Pancreas (tissue), 10 donors: ENCODE measurements around the gene EIF1B. TPM values are rescaled to one million over a fixed set of nuclear protein-coding genes. Genes with fewer than 3 reads are reported as not detected.

Experiments
- ATAC-seq, 4 donors: fragments of 200-7000 bp; cut with Tn5 transposase; one replicate each; pipeline versions ENCODE4 v1.8.0 to v1.9.1; 2020; ENCODE audit warnings: mild to moderate bottlenecking in 4 of 4, moderate library complexity in 4 of 4
- DNase-seq, 6 donors: peaks; one replicate each; pipeline ENCODE4 v3.0.0-alpha.2; 2020
- FAIRE-seq: peaks from 2 replicates; lab custom pipeline; 2012; peaks lifted over from hg19 to GRCh38; lab: Jason Lieb, UNC
- H3K27ac ChIP-seq, 4 donors: fragments of 200-600 bp; sonication (generic); 1 replicate in 3 of 4; 2 replicates in 1 of 4; pipeline versions ENCODE4 v1.5.0 to v1.8.0; 2020
- H3K27me3 ChIP-seq, 4 donors: fragments of 200-600 bp; one replicate each; pipeline ENCODE4 v1.8.0; 2021
- H3K36me3 ChIP-seq, 3 donors: fragments of 200-600 bp; sonication (generic) in 1 of 3; one replicate each; pipeline versions ENCODE4 v1.5.0 to v1.8.0; 2020 to 2021
- H3K4me1 ChIP-seq, 3 donors: fragments of 200-600 bp; one replicate each; pipeline ENCODE4 v1.8.0; 2021
- H3K4me3 ChIP-seq, 4 donors: fragments of 200-600 bp; sonication (generic) in 2 of 4; one replicate each; pipeline versions ENCODE4 v1.5.0 to v1.8.0; 2020 to 2021
- H3K9me3 ChIP-seq, 4 donors: fragments of 200-600 bp; one replicate each; pipeline ENCODE4 v1.8.0; 2021
- CTCF ChIP-seq, 4 donors: fragments of 200-600 bp; sonication (generic) in 3 of 4; IDR thresholded peaks; one replicate each; pipeline versions ENCODE4 v1.5.0 to v1.8.0; 2021; ENCODE audit warnings: antibody characterized with exemption in 4 of 4
- WGBS, 2 donors: extraction: QIAGEN DNeasy Blood & Tissue Kit; methylation state at CpG; one replicate each; pipeline ENCODE4 v1.1.7; 2013; 5-methylcytosine and 5-hydroxymethylcytosine counted together
- intact Hi-C, 3 donors: fragments of 100-400 bp; cut with DNase I; formaldehyde crosslinking; loops; one replicate each; pipeline versions ENCODE4 v1.11.1 to v1.14.2; 2022
- polyA plus RNA-seq, 2 donors: library from polyadenylated mRNA; stranded (reverse); fragments of 200-250 nt; gene quantifications; one replicate each; pipeline ENCODE4 v1.2.3, GENCODE V29; 2013
- total RNA-seq, 6 donors: library from RNA; stranded (reverse); fragmentation: NEBNext Ultra II Directional in 4 of 6; extraction: Animal tissue kit (Norgen Biotek cat#: 25700) in 4 of 6; gene quantifications; one replicate each; pipeline versions ENCODE4 v1.2.1 to v1.2.4, GENCODE V29; 2021 to 2023
- donor health status: healthy with polysubstance abuse.
- donor health status: DM: no; HTN: no; CAD: no; lungs with moderate emphysema.
- donor health status: DM: no; HTN: no; CAD: no.
- donor health status: control.
- donor health status: control.
- donor health status: Bipolar disorder and iron deficiency.
- donor health status: DM: yes; HTN: yes; CAD: no.
- donor health status: DM: no; HTN: no; CAD: no.
- donor health status: DM: no; HTN: no; CAD: no.
- donor health status: DM: yes; HTN: yes; CAD: no.

Gene EIF1B
- total RNA-seq (10 to 100 TPM; 18.2 to 26.1 (median 20.5) TPM), polyA plus RNA-seq (10 to 100 TPM; 19.4 to 64.3 TPM)

GRCh38 chr3:40309418-40309924 is at the start of gene EIF1B:
EIF1B (plus strand) TSS chr3:40309707; CDS start chr3:40309942, 235 bp downstream.
- peak; percentile 84 to 92 (median 89) for TF ChIP-seq CTCF (IDR thresholded peaks at IDR 0.05)
- Histone ChIP-seq H3K4me3 (peak within 1 kb of the TSS; percentile 73 to 98 (median 90)), H3K4me1 (peaks cover 10 to 19% (median 13%) of the 10 kb centered on the region in 3 donors), H3K27me3 (no peaks in the 10 kb centered on the region), H3K9me3 (no peaks in the 10 kb centered on the region), H3K36me3 (peaks cover 0 to 16% (median 0%) of the 10 kb centered on the region in 3 donors), H3K27ac (peak within 1 kb of the TSS; percentile 73 to 95 (median 88))
- peak; percentile 97 to 100 (median 98) for DNase-seq
- ATAC-seq: peak; percentile 94 to 98 (median 96)
- intact Hi-C loops: no loop called here
- peak; percentile 75 for FAIRE-seq
- 0 to 1% methylated on average over 49 to 50 of the region's 50 CpGs for WGBS, 2 donors

- H3K9me3 ChIP-seq: no peaks in the 10 kb centered on the region
- H3K27ac ChIP-seq: no peak overlapping the region
- FAIRE-seq: no peak
- intact Hi-C loops: no loop called here
- H3K4me1 ChIP-seq: no peaks in the 10 kb centered on the region
- H3K4me3 ChIP-seq: no peak overlapping the region
- ATAC-seq: no peak
- no peaks in the 10 kb centered on the region for H3K27me3 ChIP-seq
- DNase-seq: no peak
- no peak for TF ChIP-seq CTCF (IDR thresholded peaks at IDR 0.05)
- H3K36me3 ChIP-seq: no peaks in the 10 kb centered on the region
Measured at GRCh38 chr3:40262331-40262730, 47.2 kb upstream of the EIF1B start.

GRCh38 chr3:40264451-40264850 is 45.1 kb upstream of the EIF1B start:
- intact Hi-C loops: no loop called here
- DNase-seq (no peak), FAIRE-seq (no peak), ATAC-seq (no peak)
- TF ChIP-seq CTCF (IDR thresholded peaks at IDR 0.05): no peak
- Histone ChIP-seq H3K36me3 (no peaks in the 10 kb centered on the region), H3K27me3 (no peaks in the 10 kb centered on the region), H3K27ac (no peak overlapping the region), H3K9me3 (no peaks in the 10 kb centered on the region), H3K4me3 (no peak overlapping the region), H3K4me1 (no peaks in the 10 kb centered on the region)
- WGBS, 2 donors: 61 to 82% methylated on average over 1 of the region's 1 CpG

- Histone ChIP-seq H3K4me3 (no peak overlapping the region), H3K27me3 (no peaks in the 10 kb centered on the region), H3K36me3 (no peaks in the 10 kb centered on the region), H3K9me3 (no peaks in the 10 kb centered on the region), H3K27ac (no peak overlapping the region), H3K4me1 (no peaks in the 10 kb centered on the region)
- no peak for FAIRE-seq
- TF ChIP-seq CTCF (IDR thresholded peaks at IDR 0.05): no peak
- no peak for ATAC-seq
- DNase-seq: no peak
- intact Hi-C loops: no loop called here
Measured at GRCh38 chr3:40265181-40265580, 44.3 kb upstream of the EIF1B start.

GRCh38 chr3:40267937-40268724 is 41.4 kb upstream of the EIF1B start:
- Histone ChIP-seq H3K27me3 (no peaks in the 10 kb centered on the region), H3K9me3 (no peaks in the 10 kb centered on the region), H3K27ac (no peak overlapping the region), H3K4me3 (no peak overlapping the region), H3K36me3 (no peaks in the 10 kb centered on the region), H3K4me1 (no peaks in the 10 kb centered on the region)
- ATAC-seq (peak in 2 of 4 donors; percentile 40 to 54), FAIRE-seq (no peak), DNase-seq (no peak)
- WGBS, 2 donors: 28% methylated on average over 4 of the region's 4 CpGs
- intact Hi-C loops: no loop called here
- TF ChIP-seq CTCF (IDR thresholded peaks at IDR 0.05): no peak
